K562 (cell line): ENCODE results near the gene DOK4. TPM values are rescaled to one million over a fixed set of nuclear protein-coding genes. Genes with fewer than 3 reads are reported as not detected.

Experiments used
- BACH1 ChIP-seq: fragments of 200-800 bp; sonication (Bioruptor generic); IDR thresholded peaks from 2 replicates; pipeline ENCODE4 v1.6.1; 2016; ENCODE audit warnings: missing genetic modification characterization, missing compliant biosample characterization
- BDP1 ChIP-seq: IDR thresholded peaks from 3 replicates; pipeline ENCODE4 v1.6.1; 2011; ENCODE audit not compliant: insufficient read length, insufficient read depth
- CHD1 ChIP-seq: fragments of 200-600 bp; sonication (generic); IDR thresholded peaks from one replicate; pipeline ENCODE4 v1.6.1; 2012; ENCODE audit warnings: mild to moderate bottlenecking, moderate library complexity, low read length, inconsistent platforms
- CHD4 ChIP-seq: fragments of 200-600 bp; sonication (generic); IDR thresholded peaks from 3 replicates; pipeline ENCODE4 v1.6.1; 2012; ENCODE audit warnings: low read depth, mild to moderate bottlenecking, mixed read lengths, low read length, inconsistent platforms; ENCODE audit not compliant: insufficient read depth, insufficient replicate concordance, poor library complexity, severe bottlenecking
- CREBBP ChIP-seq: IDR thresholded peaks from one replicate; pipeline ENCODE4 v1.6.1; 2012; ENCODE audit warnings: low read depth, mild to moderate bottlenecking, control low read depth, inconsistent platforms, low read length
- HDGF ChIP-seq: fragments of 450-650 bp; IDR thresholded peaks from 2 replicates; pipeline ENCODE4 v1.6.1; 2016
- HMG20A ChIP-seq: fragments of 450-650 bp; formaldehyde crosslinking; conservative IDR thresholded peaks from 2 replicates; pipeline ENCODE4 v1.4.0; 2020; ENCODE audit warnings: mild to moderate bottlenecking, mixed read lengths
- HNRNPH1 ChIP-seq: fragments of 200-400 bp; formaldehyde crosslinking; optimal IDR thresholded peaks from 2 replicates; pipeline ENCODE3; 2017; ENCODE audit warnings: low read depth, mild to moderate bottlenecking, low read length, moderate library complexity
- ILF3 ChIP-seq: fragments of 450-650 bp; IDR thresholded peaks from 2 replicates; pipeline ENCODE4 v1.6.1; 2018; ENCODE audit warnings: antibody characterized with exemption, mild to moderate bottlenecking, moderate library complexity, borderline replicate concordance
- JUND ChIP-seq, 2 experiments: IDR thresholded peaks; 2 replicates in 1 of 2; 3 replicates in 1 of 2; pipeline ENCODE4 v1.6.1; 2011; ENCODE audit warnings: borderline replicate concordance in 2 of 2, low read depth in 2 of 2, low read length in 2 of 2, improper control_type of control experiment in 1 of 2, missing biosample characterization in 1 of 2, missing genetic modification characterization in 1 of 2, missing genetic modification reagents in 1 of 2
- NELFE ChIP-seq: IDR thresholded peaks from 2 replicates; pipeline ENCODE4 v1.6.1; 2011; ENCODE audit warnings: mild to moderate bottlenecking; ENCODE audit not compliant: insufficient read depth, insufficient read length
- POLR2AphosphoS2 ChIP-seq: IDR thresholded peaks from 2 replicates; pipeline ENCODE4 v1.6.1; 2012; ENCODE audit warnings: low read length, improper control_type of control experiment
- POU5F1 ChIP-seq: fragments of 150-350 bp; IDR thresholded peaks from 2 replicates; pipeline ENCODE4 v1.6.1; 2014; ENCODE audit warnings: borderline replicate concordance, low read length, low read depth, mild to moderate bottlenecking; ENCODE audit not compliant: partially characterized antibody
- PTRF ChIP-seq: fragments of 450-650 bp; IDR thresholded peaks from 2 replicates; pipeline ENCODE4 v1.6.1; 2016; ENCODE audit warnings: mild to moderate bottlenecking, missing genetic modification characterization, missing compliant biosample characterization
- RBM14 ChIP-seq: fragments of 200-400 bp; formaldehyde crosslinking; IDR thresholded peaks from 2 replicates; pipeline ENCODE4 v1.6.1; 2018; ENCODE audit warnings: low read depth, mild to moderate bottlenecking, low read length, moderate library complexity, borderline replicate concordance; ENCODE audit not compliant: insufficient read depth
- SPI1 ChIP-seq: IDR thresholded peaks from 2 replicates; pipeline ENCODE4 v1.6.1; 2011; ENCODE audit warnings: low read depth, low read length, control low read depth, borderline replicate concordance
- TSC22D4 ChIP-seq: fragments of 450-650 bp; IDR thresholded peaks from 2 replicates; pipeline ENCODE4 v1.6.1; 2016; ENCODE audit warnings: missing genetic modification characterization, missing biosample characterization, control low read depth
- ZFP1 ChIP-seq: fragments of 450-650 bp; formaldehyde crosslinking; IDR thresholded peaks from 2 replicates; pipeline ENCODE4 v1.4.0; 2020; ENCODE audit warnings: mild to moderate bottlenecking, mixed read lengths
- ZNF175 ChIP-seq: fragments of 200-800 bp; sonication (Bioruptor generic); IDR thresholded peaks from 2 replicates; pipeline ENCODE4 v1.6.1; 2016; ENCODE audit warnings: low read depth, mild to moderate bottlenecking, missing genetic modification characterization, missing compliant biosample characterization
- polyA plus RNA-seq, 8 experiments: library from polyadenylated mRNA; depleted of rRNA in 4 of 8; stranded (reverse) in 5 of 8; unstranded in 3 of 8; fragments of >200 nt; fragmentation: Nextera tagmentation in 2 of 8; fragmentation: Illumina TruSeq in 1 of 8; extraction: Ambion mirVana in 2 of 8; extraction: Trizol in 1 of 8; gene quantifications; 2 replicates each; pipeline versions ENCODE4 v1.2.1 to v1.2.3, GENCODE V29; 2011 to 2014; ENCODE audit warnings: inconsistent platforms in 1 of 8, missing spikeins in 1 of 8
- total RNA-seq, 7 experiments: library from RNA; depleted of rRNA in 6 of 7; stranded (reverse); fragments of >200 nt in 6 of 7; fragmentation: Illumina TruSeq in 2 of 7; extraction: Trizol in 2 of 7; gene quantifications; 2 replicates each; pipeline versions ENCODE4 v1.2.1 to v1.2.3, GENCODE V29; 2011 to 2021; ENCODE audit warnings: low replicate concordance in 1 of 7
- TF ChIP-seq, protein P1 (sequence below): fragments of 450-650 bp; IDR thresholded peaks from 2 replicates; pipeline ENCODE4 v1.6.1; 2018; ENCODE audit not compliant: partially characterized antibody
- TF ChIP-seq, protein P2 (sequence below): fragments of 250-450 bp; sonication (Bioruptor Pico); IDR thresholded peaks from 2 replicates; pipeline ENCODE4 v1.8.0; 2021; ENCODE audit warnings: borderline replicate concordance, mild to moderate bottlenecking, moderate library complexity; ENCODE audit not compliant: poor library complexity, severe bottlenecking
- TF ChIP-seq, protein P3 (sequence below): fragments of 450-650 bp; formaldehyde crosslinking; IDR thresholded peaks from 2 replicates; pipeline ENCODE4 v1.4.0; 2022; ENCODE audit warnings: missing genetic modification characterization

The DOK4 gene
- total and polyA plus RNA-seq, 9 of the 15 experiments (the other 6 are each of a cell fraction or from before 2014, with no cell fraction given), result 0.10 to 14.4 (median 8.3) TPM

DNA sequence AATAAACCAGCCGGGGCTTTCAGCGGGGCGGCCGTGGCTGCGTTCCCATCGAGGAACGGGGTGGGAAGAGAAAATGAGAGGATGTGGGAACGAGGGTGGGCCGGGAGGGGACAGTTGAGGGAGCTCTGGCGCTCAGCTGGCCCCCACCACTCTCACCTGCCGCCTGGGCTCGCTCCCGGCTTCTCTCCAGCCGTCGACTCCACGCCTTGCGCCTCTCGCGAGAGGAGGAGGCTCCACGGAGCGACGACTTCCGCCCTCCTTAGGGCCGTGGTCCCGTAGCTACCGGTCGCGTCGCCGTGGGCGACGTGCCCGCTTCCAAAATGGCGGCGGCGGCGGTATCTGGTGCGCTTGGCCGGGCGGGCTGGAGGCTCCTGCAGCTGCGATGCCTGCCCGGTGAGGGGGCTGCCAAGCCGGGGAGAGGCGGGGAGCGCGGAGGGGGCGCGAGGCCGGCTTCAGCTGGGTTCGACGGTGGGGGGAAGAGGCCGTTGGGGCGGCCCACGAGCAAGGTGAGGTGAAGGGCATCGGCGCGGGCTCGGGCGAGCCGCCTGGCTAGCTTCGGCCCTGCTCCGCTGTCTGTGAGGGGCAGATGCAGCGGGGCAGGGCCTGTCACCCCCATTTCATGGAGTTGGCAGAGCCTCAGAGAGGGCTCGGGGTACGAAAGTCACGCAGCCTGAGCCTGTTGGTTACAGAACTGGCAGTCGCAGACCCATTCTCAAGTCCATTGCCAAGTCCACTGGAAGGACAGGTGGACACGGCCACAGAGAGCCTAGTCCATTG lies 38.9 kb downstream of the DOK4 start, which contains the start of the genes CIAPIN1 and COQ9 (continued):
- TF ChIP-seq, protein P1, sequence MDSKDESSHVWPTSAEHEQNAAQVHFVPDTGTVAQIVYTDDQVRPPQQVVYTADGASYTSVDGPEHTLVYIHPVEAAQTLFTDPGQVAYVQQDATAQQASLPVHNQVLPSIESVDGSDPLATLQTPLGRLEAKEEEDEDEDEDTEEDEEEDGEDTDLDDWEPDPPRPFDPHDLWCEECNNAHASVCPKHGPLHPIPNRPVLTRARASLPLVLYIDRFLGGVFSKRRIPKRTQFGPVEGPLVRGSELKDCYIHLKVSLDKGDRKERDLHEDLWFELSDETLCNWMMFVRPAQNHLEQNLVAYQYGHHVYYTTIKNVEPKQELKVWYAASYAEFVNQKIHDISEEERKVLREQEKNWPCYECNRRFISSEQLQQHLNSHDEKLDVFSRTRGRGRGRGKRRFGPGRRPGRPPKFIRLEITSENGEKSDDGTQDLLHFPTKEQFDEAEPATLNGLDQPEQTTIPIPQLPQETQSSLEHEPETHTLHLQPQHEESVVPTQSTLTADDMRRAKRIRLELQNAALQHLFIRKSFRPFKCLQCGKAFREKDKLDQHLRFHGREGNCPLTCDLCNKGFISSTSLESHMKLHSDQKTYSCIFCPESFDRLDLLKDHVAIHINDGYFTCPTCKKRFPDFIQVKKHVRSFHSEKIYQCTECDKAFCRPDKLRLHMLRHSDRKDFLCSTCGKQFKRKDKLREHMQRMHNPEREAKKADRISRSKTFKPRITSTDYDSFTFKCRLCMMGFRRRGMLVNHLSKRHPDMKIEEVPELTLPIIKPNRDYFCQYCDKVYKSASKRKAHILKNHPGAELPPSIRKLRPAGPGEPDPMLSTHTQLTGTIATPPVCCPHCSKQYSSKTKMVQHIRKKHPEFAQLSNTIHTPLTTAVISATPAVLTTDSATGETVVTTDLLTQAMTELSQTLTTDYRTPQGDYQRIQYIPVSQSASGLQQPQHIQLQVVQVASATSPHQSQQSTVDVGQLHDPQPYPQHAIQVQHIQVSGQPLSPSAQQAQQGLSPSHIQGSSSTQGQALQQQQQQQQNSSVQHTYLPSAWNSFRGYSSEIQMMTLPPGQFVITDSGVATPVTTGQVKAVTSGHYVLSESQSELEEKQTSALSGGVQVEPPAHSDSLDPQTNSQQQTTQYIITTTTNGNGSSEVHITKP, result peak; percentile 30
- TF ChIP-seq, protein P2, sequence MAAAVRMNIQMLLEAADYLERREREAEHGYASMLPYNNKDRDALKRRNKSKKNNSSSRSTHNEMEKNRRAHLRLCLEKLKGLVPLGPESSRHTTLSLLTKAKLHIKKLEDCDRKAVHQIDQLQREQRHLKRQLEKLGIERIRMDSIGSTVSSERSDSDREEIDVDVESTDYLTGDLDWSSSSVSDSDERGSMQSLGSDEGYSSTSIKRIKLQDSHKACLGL, result peak; percentile 19
- TF ChIP-seq RBM14 (no peak), CHD1 (peak; percentile 30), BACH1 (tag) (no peak), HDGF (no peak), CREBBP (no peak), POLR2AphosphoS2 (no peak), SPI1 (peak; percentile 73; the same call in 1 of the 2 replicates), JUND (IDR thresholded peaks at IDR 0.05; ENCODE audit: borderline replicate concordance, low read depth, low read length) (0 out of 2 replicates have a peak, but pooled peaks have one; percentile 54), JUND (tag; IDR thresholded peaks at IDR 0.05; ENCODE audit: borderline replicate concordance, low read depth, low read length) (no peak; the same call in 2 of the 3 replicates), NELFE (no peak), HNRNPH1 (no peak), HMG20A (CRISPR knock-in tag) (no peak), BDP1 (no peak), ILF3 (no peak), TSC22D4 (tag) (no peak), POU5F1 (no peak), ZFP1 (CRISPR knock-in tag) (no peak), CHD4 (no peak), ZNF175 (no peak), PTRF (tag) (no peak)
- TF ChIP-seq, protein P3, sequence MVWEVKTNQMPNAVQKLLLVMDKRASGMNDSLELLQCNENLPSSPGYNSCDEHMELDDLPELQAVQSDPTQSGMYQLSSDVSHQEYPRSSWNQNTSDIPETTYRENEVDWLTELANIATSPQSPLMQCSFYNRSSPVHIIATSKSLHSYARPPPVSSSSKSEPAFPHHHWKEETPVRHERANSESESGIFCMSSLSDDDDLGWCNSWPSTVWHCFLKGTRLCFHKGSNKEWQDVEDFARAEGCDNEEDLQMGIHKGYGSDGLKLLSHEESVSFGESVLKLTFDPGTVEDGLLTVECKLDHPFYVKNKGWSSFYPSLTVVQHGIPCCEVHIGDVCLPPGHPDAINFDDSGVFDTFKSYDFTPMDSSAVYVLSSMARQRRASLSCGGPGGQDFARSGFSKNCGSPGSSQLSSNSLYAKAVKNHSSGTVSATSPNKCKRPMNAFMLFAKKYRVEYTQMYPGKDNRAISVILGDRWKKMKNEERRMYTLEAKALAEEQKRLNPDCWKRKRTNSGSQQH (CRISPR knock-in tag), result no peak
